ENCODE results near the gene SLC24A3.
A peak's percentile ranks its signal among the peaks of the same experiment; 100 is the strongest.

SLC24A3 gene

DNA sequence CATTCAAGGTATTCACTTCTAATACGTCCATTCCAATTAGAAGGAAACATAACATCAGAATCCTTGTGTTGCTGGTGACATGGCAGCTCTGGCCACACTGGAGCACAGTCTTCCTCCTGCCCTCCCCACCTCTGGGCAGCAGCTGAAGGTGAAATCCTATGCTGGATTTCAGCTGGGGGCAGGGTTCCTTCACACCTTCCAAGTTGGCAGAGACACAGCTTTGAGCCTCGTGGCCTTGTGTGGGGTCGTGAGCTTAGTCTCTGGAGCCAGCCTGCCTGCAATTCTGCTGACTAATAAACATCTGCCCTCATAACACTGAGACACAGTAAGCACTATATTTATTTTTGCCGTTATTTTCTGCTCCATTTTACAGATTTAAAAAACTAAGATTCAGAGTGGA is 326.7 kb downstream of the SLC24A3 start:
- Histone ChIP-seq H3K27ac (ENCODE audit: extremely low read depth, low read depth, low read length) (no peak overlapping the region), H3K4me1 (ENCODE audit: control insufficient read depth, insufficient read depth, low read length) (no peaks in the 10 kb centered on the region), H3K9me3 (ENCODE audit: control insufficient read depth, insufficient read depth, low read depth, low read length) (no peaks in the 10 kb centered on the region), H3K4me3 (ENCODE audit: low read depth, low read length) (no peak overlapping the region), H3K36me3 (ENCODE audit: control insufficient read depth in 2 of 2, insufficient read depth in 1 of 2, low read length in 2 of 2) (no peaks in the 10 kb centered on the region)
- TF ChIP-seq, protein P1, sequence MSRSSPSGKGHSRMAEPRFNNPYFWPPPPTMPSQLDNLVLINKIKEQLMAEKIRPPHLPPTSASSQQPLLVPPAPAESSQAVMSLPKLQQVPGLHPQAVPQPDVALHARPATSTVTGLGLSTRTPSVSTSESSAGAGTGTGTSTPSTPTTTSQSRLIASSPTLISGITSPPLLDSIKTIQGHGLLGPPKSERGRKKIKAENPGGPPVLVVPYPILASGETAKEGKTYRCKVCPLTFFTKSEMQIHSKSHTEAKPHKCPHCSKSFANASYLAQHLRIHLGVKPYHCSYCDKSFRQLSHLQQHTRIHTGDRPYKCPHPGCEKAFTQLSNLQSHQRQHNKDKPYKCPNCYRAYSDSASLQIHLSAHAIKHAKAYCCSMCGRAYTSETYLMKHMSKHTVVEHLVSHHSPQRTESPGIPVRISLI (tag by site-specific recombination; IDR thresholded peaks at IDR 0.05), result no peak
- no peak for TF ChIP-seq ZNF202 (tag by site-specific recombination; IDR thresholded peaks at IDR 0.05; ENCODE audit: borderline replicate concordance)
- TF ChIP-seq ZNF292 (tag by site-specific recombination; IDR thresholded peaks at IDR 0.05; ENCODE audit: borderline replicate concordance, low read depth), result no peak
- no peak for TF ChIP-seq ZNF777 (tag by site-specific recombination; IDR thresholded peaks at IDR 0.05; ENCODE audit: borderline replicate concordance)
- no peak for TF ChIP-seq ZNF214 (tag by site-specific recombination; IDR thresholded peaks at IDR 0.05; ENCODE audit: borderline replicate concordance)
- TF ChIP-seq ZNF140 (tag by site-specific recombination; IDR thresholded peaks at IDR 0.05), result no peak
- TF ChIP-seq ZNF830 (tag by site-specific recombination; IDR thresholded peaks at IDR 0.05; ENCODE audit: low read depth), result no peak
- TF ChIP-seq BCL11B (tag by site-specific recombination; IDR thresholded peaks at IDR 0.05; ENCODE audit: low read depth), result no peak
- no peak for TF ChIP-seq ZNF529 (tag by site-specific recombination; IDR thresholded peaks at IDR 0.05; ENCODE audit: insufficient replicate concordance)
- TF ChIP-seq KLF7 (tag by site-specific recombination; IDR thresholded peaks at IDR 0.05; ENCODE audit: borderline replicate concordance), result no peak
- ChIA-PET POLR2A (no interaction called here), CTCF (no interaction called here)

DNA sequence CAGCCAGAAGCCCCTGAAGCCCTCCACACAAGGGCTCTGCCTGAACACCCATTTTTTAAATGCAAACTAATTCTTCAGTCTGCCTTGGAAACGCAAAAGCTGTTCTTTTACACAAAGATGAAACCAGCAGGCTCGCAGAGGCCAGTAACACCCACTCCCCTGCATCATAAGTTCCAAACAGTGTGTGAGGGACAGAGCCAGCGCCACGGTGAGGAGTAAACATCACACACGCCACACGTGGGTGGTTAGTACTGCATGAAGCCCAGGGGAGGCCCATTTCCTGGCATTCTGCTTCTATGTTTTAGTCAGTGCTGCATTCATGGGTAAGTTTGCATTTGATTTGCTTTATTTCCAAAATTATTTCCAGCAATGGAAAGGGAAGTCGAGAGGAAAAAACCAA is 327.9 kb downstream of the SLC24A3 start:
- CTCF ChIA-PET, result interaction anchor here (0.6 to 1.2 kb wide), 2 partner anchors 44 to 60 kb away, joined by 3 read pairs; no protein-coding TSS in a partner anchor
- POLR2A ChIA-PET, result no interaction called here
- no peaks in the 10 kb centered on the region for H3K4me1 ChIP-seq (ENCODE audit: control insufficient read depth, insufficient read depth, low read length)

More for the DNA sequence above, 327.9 kb downstream of the SLC24A3 start:
- Histone ChIP-seq H3K4me3 (ENCODE audit: low read depth, low read length) (no peak overlapping the region), H3K9me3 (ENCODE audit: control insufficient read depth, insufficient read depth, low read depth, low read length) (no peaks in the 10 kb centered on the region), H3K27ac (ENCODE audit: extremely low read depth, low read depth, low read length) (no peak overlapping the region), H3K36me3 (ENCODE audit: control insufficient read depth in 2 of 2, insufficient read depth in 1 of 2, low read length in 2 of 2) (no peaks in the 10 kb centered on the region)
- TF ChIP-seq ZNF221 (tag by site-specific recombination; IDR thresholded peaks at IDR 0.05; ENCODE audit: borderline replicate concordance), result no peak
- 0 out of 2 replicates have a peak, but pooled peaks have one; percentile 22 for TF ChIP-seq EGR2 (tag by site-specific recombination; IDR thresholded peaks at IDR 0.05; ENCODE audit: low read depth)
- TF ChIP-seq, protein P2, sequence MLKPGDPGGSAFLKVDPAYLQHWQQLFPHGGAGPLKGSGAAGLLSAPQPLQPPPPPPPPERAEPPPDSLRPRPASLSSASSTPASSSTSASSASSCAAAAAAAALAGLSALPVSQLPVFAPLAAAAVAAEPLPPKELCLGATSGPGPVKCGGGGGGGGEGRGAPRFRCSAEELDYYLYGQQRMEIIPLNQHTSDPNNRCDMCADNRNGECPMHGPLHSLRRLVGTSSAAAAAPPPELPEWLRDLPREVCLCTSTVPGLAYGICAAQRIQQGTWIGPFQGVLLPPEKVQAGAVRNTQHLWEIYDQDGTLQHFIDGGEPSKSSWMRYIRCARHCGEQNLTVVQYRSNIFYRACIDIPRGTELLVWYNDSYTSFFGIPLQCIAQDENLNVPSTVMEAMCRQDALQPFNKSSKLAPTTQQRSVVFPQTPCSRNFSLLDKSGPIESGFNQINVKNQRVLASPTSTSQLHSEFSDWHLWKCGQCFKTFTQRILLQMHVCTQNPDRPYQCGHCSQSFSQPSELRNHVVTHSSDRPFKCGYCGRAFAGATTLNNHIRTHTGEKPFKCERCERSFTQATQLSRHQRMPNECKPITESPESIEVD (tag by site-specific recombination; IDR thresholded peaks at IDR 0.05), result no peak
- no peak for TF ChIP-seq ZNF48 (tag by site-specific recombination; IDR thresholded peaks at IDR 0.05)
- TF ChIP-seq ZBTB21 (tag by site-specific recombination; IDR thresholded peaks at IDR 0.05), result no peak
- TF ChIP-seq, protein P3, sequence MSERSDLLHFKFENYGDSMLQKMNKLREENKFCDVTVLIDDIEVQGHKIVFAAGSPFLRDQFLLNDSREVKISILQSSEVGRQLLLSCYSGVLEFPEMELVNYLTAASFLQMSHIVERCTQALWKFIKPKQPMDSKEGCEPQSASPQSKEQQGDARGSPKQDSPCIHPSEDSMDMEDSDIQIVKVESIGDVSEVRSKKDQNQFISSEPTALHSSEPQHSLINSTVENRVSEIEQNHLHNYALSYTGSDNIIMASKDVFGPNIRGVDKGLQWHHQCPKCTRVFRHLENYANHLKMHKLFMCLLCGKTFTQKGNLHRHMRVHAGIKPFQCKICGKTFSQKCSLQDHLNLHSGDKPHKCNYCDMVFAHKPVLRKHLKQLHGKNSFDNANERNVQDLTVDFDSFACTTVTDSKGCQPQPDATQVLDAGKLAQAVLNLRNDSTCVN (tag by site-specific recombination; optimal IDR thresholded peaks at IDR 0.05), result no peak
- TF ChIP-seq ZNF707 (tag by site-specific recombination; IDR thresholded peaks at IDR 0.05), result no peak
- TF ChIP-seq ZBTB20 (tag by site-specific recombination; IDR thresholded peaks at IDR 0.05), result no peak
- TF ChIP-seq, protein P4, sequence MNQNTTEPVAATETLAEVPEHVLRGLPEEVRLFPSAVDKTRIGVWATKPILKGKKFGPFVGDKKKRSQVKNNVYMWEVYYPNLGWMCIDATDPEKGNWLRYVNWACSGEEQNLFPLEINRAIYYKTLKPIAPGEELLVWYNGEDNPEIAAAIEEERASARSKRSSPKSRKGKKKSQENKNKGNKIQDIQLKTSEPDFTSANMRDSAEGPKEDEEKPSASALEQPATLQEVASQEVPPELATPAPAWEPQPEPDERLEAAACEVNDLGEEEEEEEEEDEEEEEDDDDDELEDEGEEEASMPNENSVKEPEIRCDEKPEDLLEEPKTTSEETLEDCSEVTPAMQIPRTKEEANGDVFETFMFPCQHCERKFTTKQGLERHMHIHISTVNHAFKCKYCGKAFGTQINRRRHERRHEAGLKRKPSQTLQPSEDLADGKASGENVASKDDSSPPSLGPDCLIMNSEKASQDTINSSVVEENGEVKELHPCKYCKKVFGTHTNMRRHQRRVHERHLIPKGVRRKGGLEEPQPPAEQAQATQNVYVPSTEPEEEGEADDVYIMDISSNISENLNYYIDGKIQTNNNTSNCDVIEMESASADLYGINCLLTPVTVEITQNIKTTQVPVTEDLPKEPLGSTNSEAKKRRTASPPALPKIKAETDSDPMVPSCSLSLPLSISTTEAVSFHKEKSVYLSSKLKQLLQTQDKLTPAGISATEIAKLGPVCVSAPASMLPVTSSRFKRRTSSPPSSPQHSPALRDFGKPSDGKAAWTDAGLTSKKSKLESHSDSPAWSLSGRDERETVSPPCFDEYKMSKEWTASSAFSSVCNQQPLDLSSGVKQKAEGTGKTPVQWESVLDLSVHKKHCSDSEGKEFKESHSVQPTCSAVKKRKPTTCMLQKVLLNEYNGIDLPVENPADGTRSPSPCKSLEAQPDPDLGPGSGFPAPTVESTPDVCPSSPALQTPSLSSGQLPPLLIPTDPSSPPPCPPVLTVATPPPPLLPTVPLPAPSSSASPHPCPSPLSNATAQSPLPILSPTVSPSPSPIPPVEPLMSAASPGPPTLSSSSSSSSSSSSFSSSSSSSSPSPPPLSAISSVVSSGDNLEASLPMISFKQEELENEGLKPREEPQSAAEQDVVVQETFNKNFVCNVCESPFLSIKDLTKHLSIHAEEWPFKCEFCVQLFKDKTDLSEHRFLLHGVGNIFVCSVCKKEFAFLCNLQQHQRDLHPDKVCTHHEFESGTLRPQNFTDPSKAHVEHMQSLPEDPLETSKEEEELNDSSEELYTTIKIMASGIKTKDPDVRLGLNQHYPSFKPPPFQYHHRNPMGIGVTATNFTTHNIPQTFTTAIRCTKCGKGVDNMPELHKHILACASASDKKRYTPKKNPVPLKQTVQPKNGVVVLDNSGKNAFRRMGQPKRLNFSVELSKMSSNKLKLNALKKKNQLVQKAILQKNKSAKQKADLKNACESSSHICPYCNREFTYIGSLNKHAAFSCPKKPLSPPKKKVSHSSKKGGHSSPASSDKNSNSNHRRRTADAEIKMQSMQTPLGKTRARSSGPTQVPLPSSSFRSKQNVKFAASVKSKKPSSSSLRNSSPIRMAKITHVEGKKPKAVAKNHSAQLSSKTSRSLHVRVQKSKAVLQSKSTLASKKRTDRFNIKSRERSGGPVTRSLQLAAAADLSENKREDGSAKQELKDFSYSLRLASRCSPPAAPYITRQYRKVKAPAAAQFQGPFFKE (tag by site-specific recombination; IDR thresholded peaks at IDR 0.05; ENCODE audit: borderline replicate concordance), result no peak
- no peak for TF ChIP-seq ZNF624 (tag by site-specific recombination; IDR thresholded peaks at IDR 0.05)
- no peak for TF ChIP-seq KLF10 (tag by site-specific recombination; IDR thresholded peaks at IDR 0.05)
- peak; percentile 42 for TF ChIP-seq ZFHX2 (tag by site-specific recombination; conservative IDR thresholded peaks at IDR 0.05)
- no peak for TF ChIP-seq ZNF677 (tag by site-specific recombination; IDR thresholded peaks at IDR 0.05)
- no peak for TF ChIP-seq ZNF596 (tag by site-specific recombination; IDR thresholded peaks at IDR 0.05)
- TF ChIP-seq, protein P5, sequence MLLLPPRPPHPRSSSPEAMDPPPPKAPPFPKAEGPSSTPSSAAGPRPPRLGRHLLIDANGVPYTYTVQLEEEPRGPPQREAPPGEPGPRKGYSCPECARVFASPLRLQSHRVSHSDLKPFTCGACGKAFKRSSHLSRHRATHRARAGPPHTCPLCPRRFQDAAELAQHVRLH (tag by site-specific recombination; IDR thresholded peaks at IDR 0.05), result no peak
